ENCODE data around the gene ZEB1. TPM values are rescaled to one million over a fixed set of nuclear protein-coding genes. Genes with fewer than 3 reads are reported as not detected.
"Not testable (repeated sequence)": the region's sequence is repeated elsewhere in the genome, so short reads cannot be mapped to it uniquely, and the experiment has no call there.

Gene ZEB1
- total and polyA plus RNA-seq, 8 donors, result 29.9 to 40.8 (median 34.4) TPM

DNA sequence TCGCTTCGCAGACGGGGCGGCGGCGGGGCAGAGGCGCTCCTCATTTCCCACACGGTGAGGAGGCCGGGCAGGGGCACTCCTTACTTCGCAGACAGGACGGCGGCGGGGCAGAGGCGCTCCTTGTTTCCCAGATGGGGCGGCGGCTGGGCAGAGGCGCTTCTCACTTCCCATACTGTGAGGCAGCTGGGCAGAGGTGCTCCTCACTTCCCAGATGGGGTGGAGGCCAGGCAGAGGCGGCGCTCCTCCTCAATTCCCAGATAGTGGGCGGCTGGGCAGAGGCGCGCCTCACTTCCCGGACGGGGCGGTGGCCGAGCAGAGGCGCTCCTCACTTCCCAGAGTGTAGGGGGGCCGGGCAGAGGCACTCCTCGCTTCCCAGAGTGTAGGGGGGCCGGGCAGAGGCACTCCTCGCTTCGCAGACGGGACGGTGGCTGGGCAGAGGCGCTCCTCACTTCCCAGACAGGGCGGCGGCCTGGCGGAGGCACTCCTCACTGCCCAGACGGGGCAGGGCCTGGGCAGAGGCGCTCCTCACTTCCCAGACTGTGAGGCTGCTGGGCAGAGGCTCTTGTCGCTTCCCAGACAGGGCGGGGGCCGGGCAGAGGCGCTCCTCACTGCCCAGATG is 43.1 kb downstream of the ZEB1 start:
- DNase-seq (peak in 1 of 4 donors; percentile 71), ATAC-seq (no peak)
- H3K4me3 ChIP-seq, result no peak overlapping the region
- TF ChIP-seq, protein P1, sequence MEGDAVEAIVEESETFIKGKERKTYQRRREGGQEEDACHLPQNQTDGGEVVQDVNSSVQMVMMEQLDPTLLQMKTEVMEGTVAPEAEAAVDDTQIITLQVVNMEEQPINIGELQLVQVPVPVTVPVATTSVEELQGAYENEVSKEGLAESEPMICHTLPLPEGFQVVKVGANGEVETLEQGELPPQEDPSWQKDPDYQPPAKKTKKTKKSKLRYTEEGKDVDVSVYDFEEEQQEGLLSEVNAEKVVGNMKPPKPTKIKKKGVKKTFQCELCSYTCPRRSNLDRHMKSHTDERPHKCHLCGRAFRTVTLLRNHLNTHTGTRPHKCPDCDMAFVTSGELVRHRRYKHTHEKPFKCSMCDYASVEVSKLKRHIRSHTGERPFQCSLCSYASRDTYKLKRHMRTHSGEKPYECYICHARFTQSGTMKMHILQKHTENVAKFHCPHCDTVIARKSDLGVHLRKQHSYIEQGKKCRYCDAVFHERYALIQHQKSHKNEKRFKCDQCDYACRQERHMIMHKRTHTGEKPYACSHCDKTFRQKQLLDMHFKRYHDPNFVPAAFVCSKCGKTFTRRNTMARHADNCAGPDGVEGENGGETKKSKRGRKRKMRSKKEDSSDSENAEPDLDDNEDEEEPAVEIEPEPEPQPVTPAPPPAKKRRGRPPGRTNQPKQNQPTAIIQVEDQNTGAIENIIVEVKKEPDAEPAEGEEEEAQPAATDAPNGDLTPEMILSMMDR (IDR thresholded peaks at IDR 0.05), result no peak
- H3K36me3 ChIP-seq, result peaks cover 0 to 10% of the 10 kb centered on the region in 2 donors
- H3K27ac ChIP-seq, result no peak overlapping the region
- intact Hi-C loops (cut with DNase I), result no loop called here
- peaks cover 8 to 15% of the 10 kb centered on the region in 2 donors for H3K4me1 ChIP-seq
- peaks cover 0 to 6% of the 10 kb centered on the region in 2 donors for H3K9me3 ChIP-seq
- no peaks in the 10 kb centered on the region for H3K27me3 ChIP-seq

DNA sequence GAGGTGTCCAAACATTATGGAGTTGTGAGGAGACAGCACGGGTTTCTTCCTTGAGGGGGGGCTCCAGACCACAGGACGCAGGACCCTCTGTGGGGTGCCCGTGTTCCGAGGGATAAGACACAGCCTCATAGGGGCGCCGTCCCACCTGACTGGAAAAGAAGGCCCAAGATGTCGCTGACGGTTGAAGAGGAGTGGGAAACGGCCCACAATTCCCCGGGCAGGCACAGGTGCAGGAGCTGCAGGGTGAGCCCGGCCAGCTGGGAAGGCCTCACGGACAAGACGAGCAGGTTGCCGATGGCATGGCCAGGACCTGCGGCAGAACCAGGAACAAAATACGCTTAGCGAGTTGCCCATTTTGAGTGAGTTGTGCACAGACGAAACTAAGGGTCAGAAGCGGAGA is 44.7 kb downstream of the ZEB1 start:
- H3K36me3 ChIP-seq; H3K27me3 ChIP-seq; H3K4me3 ChIP-seq; H3K9me3 ChIP-seq; H3K27ac ChIP-seq; ATAC-seq; intact Hi-C loops (cut with DNase I): not testable (repeated sequence)
- peaks cover 8 to 14% of the 10 kb centered on the region in 2 donors for H3K4me1 ChIP-seq
- DNase-seq, result peak in 1 of 4 donors; percentile 53

DNA sequence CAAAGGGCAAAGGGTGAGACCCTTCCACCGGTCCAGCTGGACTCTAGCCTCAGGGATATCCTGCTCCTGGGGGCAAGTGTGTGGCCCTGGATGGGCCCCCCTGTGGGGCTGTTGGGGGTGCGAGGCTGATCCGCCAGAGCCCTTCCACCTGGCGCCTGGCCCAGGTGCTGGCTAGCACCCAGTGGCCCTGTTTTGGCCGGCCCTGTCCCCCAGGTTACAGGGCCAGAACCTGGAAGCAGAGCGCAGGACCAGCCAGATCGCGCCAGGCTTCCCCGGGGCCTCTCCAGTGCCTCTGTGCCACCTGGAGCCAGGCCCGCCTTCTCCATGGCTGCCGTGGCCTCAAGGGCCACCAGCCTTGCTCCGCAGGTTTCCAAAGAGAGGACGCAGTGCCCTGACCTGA is 45.2 kb downstream of the ZEB1 start:
- ATAC-seq; H3K4me3 ChIP-seq; H3K4me1 ChIP-seq; H3K36me3 ChIP-seq; H3K9me3 ChIP-seq; H3K27ac ChIP-seq; H3K27me3 ChIP-seq; intact Hi-C loops (cut with DNase I): not testable (repeated sequence)
- peak in 1 of 4 donors; percentile 37 for DNase-seq

DNA sequence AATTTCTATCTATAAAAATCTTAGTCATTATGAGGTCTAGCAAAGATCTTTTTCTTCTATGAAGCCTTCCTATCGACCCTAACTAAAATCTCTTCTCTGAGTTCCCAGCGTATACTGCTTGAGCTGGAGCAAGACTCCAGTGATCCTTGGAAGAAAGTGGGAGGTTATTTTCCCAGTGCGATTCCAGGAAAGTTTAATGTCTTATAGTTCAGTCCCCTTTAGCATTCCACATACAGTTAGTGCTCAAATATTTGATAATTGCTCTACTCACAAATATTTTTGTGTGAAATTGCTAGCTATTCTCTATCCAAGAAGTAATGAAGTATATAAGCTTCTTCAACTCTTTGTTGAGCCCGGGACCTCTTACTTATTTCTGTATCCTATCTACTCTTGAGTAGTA is 47.7 kb downstream of the ZEB1 start:
- H3K9me3 ChIP-seq, result peaks cover 0 to 6% of the 10 kb centered on the region in 2 donors
- no peak for DNase-seq
- intact Hi-C loops (cut with DNase I), result no loop called here
- H3K4me1 ChIP-seq, result no peaks in the 10 kb centered on the region
- no peak overlapping the region for H3K4me3 ChIP-seq
- H3K36me3 ChIP-seq, result peaks cover 0 to 5% of the 10 kb centered on the region in 2 donors
- TF ChIP-seq, protein P1 (IDR thresholded peaks at IDR 0.05), result no peak
- H3K27me3 ChIP-seq, result no peaks in the 10 kb centered on the region
- H3K27ac ChIP-seq, result no peak overlapping the region
- no peak for ATAC-seq

DNA sequence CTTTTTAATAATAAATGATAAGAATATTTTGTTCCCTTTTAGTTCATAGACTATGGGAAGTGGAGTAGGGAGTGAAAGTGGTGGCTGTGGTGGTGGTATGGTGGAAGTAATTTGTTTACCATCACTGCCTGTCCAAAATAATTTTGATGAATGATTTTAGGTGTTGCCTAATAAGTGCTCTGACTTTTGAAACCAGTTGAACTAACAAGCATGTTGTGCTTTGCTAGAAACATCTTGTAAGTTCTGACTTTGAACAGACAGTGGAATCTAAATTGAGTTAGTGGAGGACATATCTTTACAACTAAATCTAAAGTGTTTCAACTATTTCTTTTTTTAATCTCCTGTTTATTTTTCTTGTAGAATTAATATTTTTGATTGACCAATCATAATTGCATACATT is 49.7 kb downstream of the ZEB1 start:
- Histone ChIP-seq H3K4me3 (no peak overlapping the region), H3K36me3 (no peaks in the 10 kb centered on the region), H3K27me3 (no peaks in the 10 kb centered on the region), H3K27ac (no peak overlapping the region), H3K4me1 (peaks cover 0 to 4% of the 10 kb centered on the region in 2 donors), H3K9me3 (no peaks in the 10 kb centered on the region)
- intact Hi-C loops (cut with DNase I), result no loop called here
- ATAC-seq (no peak), DNase-seq (no peak)
- TF ChIP-seq, protein P1 (IDR thresholded peaks at IDR 0.05), result no peak

DNA sequence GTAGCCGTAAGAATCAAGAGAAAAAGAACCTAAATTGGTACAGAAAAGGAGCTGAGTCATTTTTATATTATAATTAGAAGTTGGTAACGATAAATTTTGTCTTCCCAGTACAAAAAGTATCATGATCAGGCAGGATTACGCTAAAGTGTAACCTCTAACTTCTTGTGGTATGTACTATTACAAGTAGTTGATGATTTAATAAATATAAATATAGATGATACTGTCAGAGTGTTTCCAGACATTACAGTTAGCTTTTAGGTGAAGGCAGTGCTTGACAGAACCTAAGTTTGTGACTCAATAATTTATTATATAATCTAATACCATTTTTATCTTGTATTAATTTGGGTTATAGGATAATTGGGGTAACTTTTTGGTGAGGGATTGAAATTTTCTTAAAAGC is 53.4 kb downstream of the ZEB1 start:
- Histone ChIP-seq H3K4me1 (peaks cover 0 to 5% of the 10 kb centered on the region in 2 donors), H3K27me3 (no peaks in the 10 kb centered on the region), H3K36me3 (no peaks in the 10 kb centered on the region), H3K9me3 (no peaks in the 10 kb centered on the region), H3K4me3 (no peak overlapping the region), H3K27ac (no peak overlapping the region)
- DNase-seq, result no peak
- TF ChIP-seq, protein P1 (IDR thresholded peaks at IDR 0.05), result no peak
- no peak for ATAC-seq
- intact Hi-C loops (cut with DNase I), result no loop called here

Measured in left lung (tissue), 10 donors.